HG03064 (cell line): Measurements from ENCODE around the gene REM2.

ENCODE experiments used
- ATAC-seq: cut with Tn5 transposase; IDR thresholded peaks from one replicate; pipeline ENCODE4 v1.9.1; 2021; ENCODE audit warnings: low read depth; ENCODE audit not compliant: unreplicated experiment

The REM2 gene, protein sequence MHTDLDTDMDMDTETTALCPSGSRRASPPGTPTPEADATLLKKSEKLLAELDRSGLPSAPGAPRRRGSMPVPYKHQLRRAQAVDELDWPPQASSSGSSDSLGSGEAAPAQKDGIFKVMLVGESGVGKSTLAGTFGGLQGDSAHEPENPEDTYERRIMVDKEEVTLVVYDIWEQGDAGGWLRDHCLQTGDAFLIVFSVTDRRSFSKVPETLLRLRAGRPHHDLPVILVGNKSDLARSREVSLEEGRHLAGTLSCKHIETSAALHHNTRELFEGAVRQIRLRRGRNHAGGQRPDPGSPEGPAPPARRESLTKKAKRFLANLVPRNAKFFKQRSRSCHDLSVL

GRCh38 chr14:22883173-22883976 lies at the start of gene REM2:
Gene REM2 (plus strand): TSS chr14:22883222. CDS start chr14:22883288, 66 bp downstream.
- ATAC-seq, result no peak

GRCh38 chr14:22835505-22835904 lies 47.5 kb upstream of the REM2 start:
- ATAC-seq, result no peak

- ATAC-seq, result no peak
Observed at GRCh38 chr14:22836301-22837113, 46.5 kb upstream of the REM2 start, which contains the start of gene MMP14. Gene MMP14 (plus strand): TSS chr14:22836585. CDS start chr14:22836818, 233 bp downstream.

DNA sequence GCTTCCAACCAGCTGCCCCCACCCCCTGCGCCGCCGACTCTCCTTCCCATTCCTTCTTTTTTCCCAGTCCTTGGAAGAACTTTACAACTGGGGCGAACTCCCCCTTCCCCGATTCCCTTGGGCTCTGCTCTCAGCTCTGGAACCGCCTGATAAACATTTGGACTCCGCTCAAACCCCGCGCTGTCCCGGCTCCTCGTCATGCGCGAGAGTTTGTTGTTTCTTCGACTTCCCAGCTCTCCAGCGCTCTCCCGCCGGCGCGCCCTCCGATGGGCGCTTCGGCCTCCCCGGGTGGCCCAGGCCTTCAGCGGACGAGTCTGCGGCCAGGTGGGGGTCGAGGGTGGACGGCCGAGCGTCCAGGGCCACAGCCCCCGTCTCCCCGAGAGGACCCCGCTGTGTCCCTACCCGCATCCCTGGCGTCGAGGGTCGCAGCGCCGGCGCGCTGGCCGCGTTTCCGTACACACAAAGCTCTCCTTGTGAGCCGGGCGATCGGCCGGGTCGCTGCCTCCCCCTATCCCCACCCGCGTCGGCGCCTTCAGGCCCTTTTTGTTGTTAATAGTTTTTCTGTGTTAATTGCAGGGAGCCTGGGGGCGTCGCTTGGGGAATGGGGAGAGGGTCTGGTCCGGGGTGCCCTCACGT lies 45.8 kb upstream of the REM2 start:
- no peak for ATAC-seq

DNA sequence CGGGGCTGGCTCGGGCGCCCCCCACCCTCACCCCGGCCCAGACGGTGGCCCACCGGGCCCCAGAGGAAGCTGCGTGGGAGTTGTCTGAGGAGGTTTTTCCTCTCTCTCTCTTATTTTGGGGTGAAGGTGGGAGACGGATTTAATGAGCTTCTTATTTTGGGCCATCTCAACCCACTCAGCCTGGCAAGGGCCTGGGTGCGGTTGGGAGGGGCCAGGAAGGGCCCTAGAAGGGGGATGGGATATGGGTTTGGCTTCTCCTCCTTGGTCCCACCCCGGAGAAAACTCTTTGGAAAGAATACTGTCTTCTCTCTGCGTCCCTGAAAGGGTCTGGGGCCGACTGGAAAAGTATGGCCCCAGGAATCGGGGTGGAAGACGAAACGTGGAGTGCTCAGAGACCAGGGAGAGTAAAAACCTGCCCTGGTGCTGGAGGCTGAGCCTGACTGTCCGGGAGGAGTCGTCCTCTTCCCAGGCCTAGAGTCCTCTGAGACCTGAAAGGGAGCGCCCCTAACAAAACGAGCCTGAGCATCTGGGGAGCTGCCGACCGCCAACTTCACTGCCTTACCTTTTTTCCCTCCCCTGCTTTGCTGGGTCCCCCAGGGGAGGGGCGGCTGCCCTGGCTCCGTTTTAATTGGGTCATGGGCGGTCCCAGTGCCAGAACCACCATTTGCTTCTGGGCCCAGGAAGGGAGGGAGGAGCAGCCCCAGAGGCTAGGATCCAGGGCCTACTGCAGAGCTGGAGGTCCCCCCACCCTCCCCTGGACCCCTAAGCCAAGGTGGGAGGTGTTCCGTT lies 45.1 kb upstream of the REM2 start:
- no peak for ATAC-seq

GRCh38 chr14:22838631-22839041 lies 44.4 kb upstream of the REM2 start:
- ATAC-seq, result no peak

GRCh38 chr14:22839159-22839779 lies 43.8 kb upstream of the REM2 start:
- ATAC-seq, result no peak

- ATAC-seq, result no peak
Observed at GRCh38 chr14:22841311-22841710, 41.7 kb upstream of the REM2 start.

DNA sequence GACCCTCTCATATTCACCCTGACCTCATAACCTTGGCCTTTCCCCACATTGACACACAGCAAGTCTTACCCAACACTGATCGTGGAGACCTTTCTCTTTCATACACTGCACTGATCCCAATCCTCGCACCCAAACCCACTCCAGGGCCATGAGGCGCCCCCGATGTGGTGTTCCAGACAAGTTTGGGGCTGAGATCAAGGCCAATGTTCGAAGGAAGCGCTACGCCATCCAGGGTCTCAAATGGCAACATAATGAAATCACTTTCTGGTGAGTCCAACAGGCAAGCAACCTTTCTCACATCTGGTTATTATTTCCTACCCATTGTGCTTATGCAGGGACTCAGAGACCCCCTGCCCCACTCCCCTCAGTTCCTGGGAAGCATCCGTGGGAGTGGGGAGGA lies 41.3 kb upstream of the REM2 start:
- no peak for ATAC-seq

GRCh38 chr14:22842211-22843122 lies 40.6 kb upstream of the REM2 start:
- no peak for ATAC-seq

DNA sequence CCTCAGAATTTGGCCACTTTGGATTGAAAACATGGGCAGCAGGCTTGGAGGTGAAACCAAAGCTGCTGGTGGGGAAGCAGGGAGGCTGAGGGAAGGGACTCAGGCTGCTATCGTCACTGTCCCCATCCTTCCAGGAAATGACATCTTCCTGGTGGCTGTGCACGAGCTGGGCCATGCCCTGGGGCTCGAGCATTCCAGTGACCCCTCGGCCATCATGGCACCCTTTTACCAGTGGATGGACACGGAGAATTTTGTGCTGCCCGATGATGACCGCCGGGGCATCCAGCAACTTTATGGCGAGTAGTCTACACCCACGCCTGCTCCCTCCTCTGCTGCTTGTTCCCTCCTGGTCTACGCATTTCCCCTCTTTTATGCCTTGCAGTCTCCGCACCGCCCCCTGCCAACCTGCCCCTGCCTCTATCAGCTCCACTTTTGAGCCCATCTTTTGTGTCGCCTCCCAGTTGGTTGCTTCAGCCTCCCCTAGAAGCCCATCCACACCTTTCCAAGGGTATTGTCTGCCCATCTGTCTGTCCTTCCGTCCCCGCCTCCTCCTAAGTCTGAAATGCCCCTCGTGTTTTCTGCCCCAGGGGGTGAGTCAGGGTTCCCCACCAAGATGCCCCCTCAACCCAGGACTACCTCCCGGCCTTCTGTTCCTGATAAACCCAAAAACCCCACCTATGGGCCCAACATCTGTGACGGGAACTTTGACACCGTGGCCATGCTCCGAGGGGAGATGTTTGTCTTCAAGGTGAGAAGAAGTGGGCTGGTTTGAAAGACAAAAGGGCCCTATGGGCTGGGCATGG lies 39.7 kb upstream of the REM2 start:
- ATAC-seq, result no peak

DNA sequence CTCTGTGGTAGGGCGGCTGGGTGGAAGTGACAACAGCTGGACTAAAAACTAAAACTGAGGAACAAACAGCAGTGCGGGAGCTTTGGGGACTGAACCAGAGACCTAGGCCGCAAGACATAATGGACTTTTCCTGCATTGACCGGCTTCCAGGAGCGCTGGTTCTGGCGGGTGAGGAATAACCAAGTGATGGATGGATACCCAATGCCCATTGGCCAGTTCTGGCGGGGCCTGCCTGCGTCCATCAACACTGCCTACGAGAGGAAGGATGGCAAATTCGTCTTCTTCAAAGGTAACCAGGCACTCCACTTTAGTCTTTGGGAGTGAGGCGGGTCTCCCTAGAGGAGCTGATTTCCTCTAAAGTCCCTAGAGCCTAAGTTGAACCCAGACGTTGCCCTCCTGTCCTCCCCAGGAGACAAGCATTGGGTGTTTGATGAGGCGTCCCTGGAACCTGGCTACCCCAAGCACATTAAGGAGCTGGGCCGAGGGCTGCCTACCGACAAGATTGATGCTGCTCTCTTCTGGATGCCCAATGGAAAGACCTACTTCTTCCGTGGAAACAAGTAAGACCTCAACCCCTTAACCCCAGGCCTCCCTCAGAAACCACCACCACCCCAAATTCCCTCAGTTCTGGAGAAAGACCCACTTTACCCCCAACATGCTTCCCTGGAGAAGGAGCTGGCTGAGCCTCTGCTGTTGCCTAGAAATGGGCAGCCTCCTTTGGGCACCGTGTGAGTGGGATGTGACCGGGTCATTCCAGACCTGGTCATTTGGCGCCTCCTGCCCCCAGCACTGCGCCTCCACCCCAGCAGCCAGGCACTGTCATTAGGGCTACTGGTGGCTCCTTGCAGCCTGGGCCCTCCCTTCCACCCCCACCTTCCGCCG lies 38.6 kb upstream of the REM2 start:
- ATAC-seq, result no peak

DNA sequence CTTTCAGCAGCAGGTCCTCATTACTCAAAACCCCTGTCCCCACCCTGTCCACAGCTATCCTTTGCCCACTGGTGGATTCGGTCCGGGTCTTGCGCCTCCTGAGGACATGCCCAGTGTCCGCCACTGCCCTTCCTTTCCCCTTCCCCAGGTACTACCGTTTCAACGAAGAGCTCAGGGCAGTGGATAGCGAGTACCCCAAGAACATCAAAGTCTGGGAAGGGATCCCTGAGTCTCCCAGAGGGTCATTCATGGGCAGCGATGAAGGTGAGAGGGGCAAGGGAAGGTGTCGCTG lies 38.0 kb upstream of the REM2 start:
- no peak for ATAC-seq

DNA sequence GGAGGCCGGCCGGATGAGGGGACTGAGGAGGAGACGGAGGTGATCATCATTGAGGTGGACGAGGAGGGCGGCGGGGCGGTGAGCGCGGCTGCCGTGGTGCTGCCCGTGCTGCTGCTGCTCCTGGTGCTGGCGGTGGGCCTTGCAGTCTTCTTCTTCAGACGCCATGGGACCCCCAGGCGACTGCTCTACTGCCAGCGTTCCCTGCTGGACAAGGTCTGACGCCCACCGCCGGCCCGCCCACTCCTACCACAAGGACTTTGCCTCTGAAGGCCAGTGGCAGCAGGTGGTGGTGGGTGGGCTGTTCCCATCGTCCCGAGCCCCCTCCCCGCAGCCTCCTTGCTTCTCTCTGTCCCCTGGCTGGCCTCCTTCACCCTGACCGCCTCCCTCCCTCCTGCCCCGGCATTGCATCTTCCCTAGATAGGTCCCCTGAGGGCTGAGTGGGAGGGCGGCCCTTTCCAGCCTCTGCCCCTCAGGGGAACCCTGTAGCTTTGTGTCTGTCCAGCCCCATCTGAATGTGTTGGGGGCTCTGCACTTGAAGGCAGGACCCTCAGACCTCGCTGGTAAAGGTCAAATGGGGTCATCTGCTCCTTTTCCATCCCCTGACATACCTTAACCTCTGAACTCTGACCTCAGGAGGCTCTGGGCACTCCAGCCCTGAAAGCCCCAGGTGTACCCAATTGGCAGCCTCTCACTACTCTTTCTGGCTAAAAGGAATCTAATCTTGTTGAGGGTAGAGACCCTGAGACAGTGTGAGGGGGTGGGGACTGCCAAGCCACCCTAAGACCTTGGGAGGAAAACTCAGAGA lies 37.0 kb upstream of the REM2 start:
- no peak for ATAC-seq

- no peak for ATAC-seq
Observed at GRCh38 chr14:22846811-22847307, 36.2 kb upstream of the REM2 start.
